Natural killer cell (primary cell): Measurements from ENCODE around the gene SCAF11. TPM values are rescaled to one million over a fixed set of nuclear protein-coding genes. Genes with fewer than 3 reads are reported as not detected.
A peak's percentile ranks its signal among the peaks of the same experiment; 100 is the strongest.
"Not testable (repeated sequence)": the region's sequence is repeated elsewhere in the genome, so short reads cannot be mapped to it uniquely, and the experiment has no call there.

Experiments used
- ATAC-seq, 3 donors: fragments of 150-1000 bp in 2 of 3; fragments of 200-7000 bp in 1 of 3; cut with Tn5 transposase; 1 replicate in 1 of 3; 2 replicates in 2 of 3; pipeline ENCODE4 v1.10.0; 2021; ENCODE audit warnings: mild to moderate bottlenecking in 2 of 3, moderate library complexity in 2 of 3
- DNase-seq, 2 donors: peaks; one replicate each; pipeline versions ENCODE4 v3.0.0 to v3.0.0-alpha.2; 2013 to 2021; ENCODE audit warnings: mixed read lengths in 1 of 2
- H3K27ac ChIP-seq: one replicate; pipeline ENCODE4 v1.5.1; 2013; ENCODE audit warnings: mild to moderate bottlenecking, low read length
- H3K27me3 ChIP-seq: one replicate; pipeline ENCODE4 v1.6.1; 2013; ENCODE audit warnings: low read length; ENCODE audit not compliant: control insufficient read depth, insufficient read depth
- H3K36me3 ChIP-seq: one replicate; pipeline ENCODE4 v1.6.1; 2013; ENCODE audit warnings: low read length; ENCODE audit not compliant: control insufficient read depth, insufficient read depth
- H3K4me1 ChIP-seq: one replicate; pipeline ENCODE4 v1.6.1; 2013; ENCODE audit warnings: low read length; ENCODE audit not compliant: control insufficient read depth, insufficient read depth
- H3K4me3 ChIP-seq: one replicate; pipeline ENCODE4 v1.5.1; 2013; ENCODE audit warnings: low read length
- H3K9me3 ChIP-seq: one replicate; pipeline ENCODE4 v1.6.1; 2013; ENCODE audit warnings: low read length; ENCODE audit not compliant: control insufficient read depth, insufficient read depth
- H3K27ac Mint-ChIP-seq, 2 donors: one replicate each; pipeline ENCODE4 v1.8.0; 2022; ENCODE audit warnings: mild to moderate bottlenecking in 2 of 2, mixed read lengths in 2 of 2, moderate library complexity in 1 of 2
- H3K27me3 Mint-ChIP-seq, 2 donors: one replicate each; pipeline ENCODE4 v1.8.0; 2022; ENCODE audit warnings: low read depth in 2 of 2, mixed read lengths in 2 of 2
- H3K36me3 Mint-ChIP-seq: one replicate; pipeline ENCODE4 v1.8.0; 2022; ENCODE audit warnings: mixed read lengths
- H3K4me1 Mint-ChIP-seq, 2 donors: one replicate each; pipeline ENCODE4 v1.8.0; 2022; ENCODE audit warnings: mixed read lengths in 2 of 2
- H3K4me3 Mint-ChIP-seq: one replicate; pipeline ENCODE4 v1.8.0; 2022; ENCODE audit warnings: mild to moderate bottlenecking, moderate library complexity, mixed read lengths
- H3K9me3 Mint-ChIP-seq, 2 donors: one replicate each; pipeline ENCODE4 v1.8.0; 2022; ENCODE audit warnings: mixed read lengths in 2 of 2
- CTCF ChIP-seq: fragments of 200-600 bp; IDR thresholded peaks from one replicate; pipeline ENCODE4 v1.8.0; 2022; ENCODE audit warnings: antibody characterized with exemption
- WGBS: methylation state at CpG from one replicate; pipeline ENCODE4 v1.1.7; 2013; ENCODE audit warnings: missing lambda C conversion rate; ENCODE audit not compliant: insufficient coverage; 5-methylcytosine and 5-hydroxymethylcytosine counted together
- intact Hi-C: fragments of 100-400 bp; cut with micrococcal nuclease; formaldehyde crosslinking; loops from one replicate; pipeline ENCODE4 v1.14.2; 2022
- total RNA-seq, 4 donors: library from RNA; stranded (reverse); fragments of 120-200 nt in 1 of 4; gene quantifications; one replicate each; pipeline versions ENCODE4 v1.2.3 to v1.2.4, GENCODE V29; 2013 to 2022

Gene SCAF11
- total RNA-seq, 3 donors from 2014 or later (not counting 1 experiment from before 2014, with no cell fraction given) = 208 to 232 (median 220) TPM

GRCh38 chr12:46005151-46005797 lies 14.9 kb upstream of the SCAF11 start:
- Histone ChIP-seq H3K9me3 (no peaks in the 10 kb centered on the region), H3K27me3 (no peaks in the 10 kb centered on the region), H3K4me3 (no peak overlapping the region), H3K4me1 (no peaks in the 10 kb centered on the region), H3K36me3 (no peaks in the 10 kb centered on the region), H3K27ac (no peak overlapping the region)
- H3K9me3 Mint-ChIP-seq = no peaks in the 10 kb centered on the region
- intact Hi-C loops = loop anchor here (5.0 kb wide), 1 partner anchor 463 kb away; no protein-coding TSS in a partner anchor
- ATAC-seq (no peak), DNase-seq (peak in 1 of 2 donors; percentile 43)
- TF ChIP-seq CTCF = peak; percentile 40
- no peaks in the 10 kb centered on the region for H3K4me1 Mint-ChIP-seq
- peaks cover 0 to 2% of the 10 kb centered on the region in 2 donors for H3K27me3 Mint-ChIP-seq
- H3K4me3 Mint-ChIP-seq = no peak overlapping the region
- H3K36me3 Mint-ChIP-seq = no peaks in the 10 kb centered on the region
- no CpG with 5 or more reads among the region's 2 CpGs for WGBS
- no peak overlapping the region for H3K27ac Mint-ChIP-seq

- H3K4me3 Mint-ChIP-seq = no peak overlapping the region
- no peaks in the 10 kb centered on the region for H3K4me1 Mint-ChIP-seq
- no peak overlapping the region for H3K27ac Mint-ChIP-seq
- DNase-seq = no peak
- no peak for ATAC-seq
- H3K36me3 Mint-ChIP-seq = no peaks in the 10 kb centered on the region
- Histone ChIP-seq H3K9me3 (no peaks in the 10 kb centered on the region), H3K27ac (no peak overlapping the region), H3K4me1 (no peaks in the 10 kb centered on the region), H3K36me3 (no peaks in the 10 kb centered on the region), H3K27me3 (no peaks in the 10 kb centered on the region), H3K4me3 (no peak overlapping the region)
- WGBS = 60% methylated on average over 1 of the region's 4 CpGs
- no peaks in the 10 kb centered on the region for H3K9me3 Mint-ChIP-seq
- peaks cover 0 to 2% of the 10 kb centered on the region in 2 donors for H3K27me3 Mint-ChIP-seq
- TF ChIP-seq CTCF = no peak
- intact Hi-C loops = loop anchor here (5.0 kb wide), 1 partner anchor 462 kb away; no protein-coding TSS in a partner anchor
These were observed 14.3 kb upstream of the SCAF11 start for GRCh38 chr12:46004715-46005114.

GRCh38 chr12:46000076-46000475 lies 9.7 kb upstream of the SCAF11 start:
- H3K4me3 ChIP-seq, H3K36me3 Mint-ChIP-seq, H3K9me3 ChIP-seq, H3K27me3 Mint-ChIP-seq, H3K9me3 Mint-ChIP-seq, intact Hi-C loops, H3K4me1 Mint-ChIP-seq, H3K36me3 ChIP-seq, H3K4me1 ChIP-seq, H3K27ac Mint-ChIP-seq, H3K4me3 Mint-ChIP-seq, DNase-seq, H3K27ac ChIP-seq, ATAC-seq, H3K27me3 ChIP-seq: not testable (repeated sequence)
- 94% methylated on average over 28 of the region's 30 CpGs for WGBS

- Mint-ChIP-seq H3K9me3 (no peaks in the 10 kb centered on the region), H3K27me3 (peaks cover 7 to 8% of the 10 kb centered on the region in 2 donors), H3K4me1 (peaks cover 17 to 18% of the 10 kb centered on the region in 2 donors), H3K4me3 (no peak overlapping the region), H3K36me3 (no peaks in the 10 kb centered on the region), H3K27ac (no peak overlapping the region)
- Histone ChIP-seq H3K27ac (no peak overlapping the region), H3K4me1 (peaks cover 7% of the 10 kb centered on the region), H3K36me3 (no peaks in the 10 kb centered on the region), H3K9me3 (no peaks in the 10 kb centered on the region), H3K27me3 (no peaks in the 10 kb centered on the region), H3K4me3 (no peak overlapping the region)
- ATAC-seq (no peak), DNase-seq (no peak)
- whole genome bisulfite sequencing = 86% methylated on average over 2 of the region's 2 CpGs
- no peak for TF ChIP-seq CTCF
- intact Hi-C loops = loop anchor here (5.0 kb wide), 2 partner anchors 223 to 1713 kb away; partner anchors contain the start of gene RPAP3
These were observed 4.4 kb upstream of the SCAF11 start for GRCh38 chr12:45994736-45995135.
